CD4-positive, alpha-beta T cell (primary cell): Measurements from ENCODE around the gene TENT4A. TPM values are rescaled to one million over a fixed set of nuclear protein-coding genes. Genes with fewer than 3 reads are reported as not detected.
A peak's percentile ranks its signal among the peaks of the same experiment; 100 is the strongest.

ENCODE experiments used
- ATAC-seq: fragments of 200-7000 bp; cut with Tn5 transposase; one replicate; pipeline ENCODE4 v1.10.0; 2022; ENCODE audit warnings: mild to moderate bottlenecking; ENCODE audit not compliant: poor library complexity
- CTCF ChIA-PET: fragments of 350-600 bp; sonication (Branson Sonifier 250); formaldehyde crosslinking; loops from one replicate; lab custom pipeline; 2021; ENCODE audit warnings: antibody characterized with exemption, inconsistent platforms; lab: Charles Lee
- POLR2A ChIA-PET: fragments of 350-600 bp; sonication (Branson Sonifier 250); formaldehyde crosslinking; loops from one replicate; lab custom pipeline; 2021; ENCODE audit warnings: antibody characterized with exemption, inconsistent platforms; lab: Charles Lee
- DNase-seq, 14 experiments: peaks; one replicate each; pipeline ENCODE4 v3.0.0-alpha.2; 2013 to 2020; ENCODE audit warnings: mixed read lengths in 2 of 14
- H3K27ac ChIP-seq, 2 donors: one replicate each; pipeline versions ENCODE4 v1.5.1 to v1.7.0; 2013; ENCODE audit warnings: low read length in 2 of 2, low read depth in 1 of 2, mild to moderate bottlenecking in 1 of 2
- H3K27me3 ChIP-seq, 2 experiments: 1 replicate in 1 of 2; 2 replicates in 1 of 2; pipeline versions ENCODE4 v1.6.1 to v1.7.0; 2013; ENCODE audit warnings: low read length in 2 of 2, control low read depth in 1 of 2, mild to moderate bottlenecking in 1 of 2, moderate library complexity in 1 of 2; ENCODE audit not compliant: insufficient read depth in 2 of 2, control insufficient read depth in 1 of 2
- H3K36me3 ChIP-seq: one replicate; pipeline ENCODE4 v1.6.1; 2013; ENCODE audit warnings: low read length, control low read depth; ENCODE audit not compliant: insufficient read depth
- H3K4me1 ChIP-seq: one replicate; pipeline ENCODE4 v1.6.1; 2013; ENCODE audit warnings: low read length, control low read depth; ENCODE audit not compliant: insufficient read depth
- H3K4me3 ChIP-seq: one replicate; pipeline ENCODE4 v1.5.1; 2013; ENCODE audit warnings: mild to moderate bottlenecking, low read length, moderate library complexity
- H3K9me3 ChIP-seq, 2 experiments: 1 replicate in 1 of 2; 2 replicates in 1 of 2; pipeline versions ENCODE4 v1.6.1 to v1.7.0; 2013; ENCODE audit warnings: low read length in 2 of 2, mild to moderate bottlenecking in 2 of 2, control low read depth in 1 of 2, moderate library complexity in 1 of 2; ENCODE audit not compliant: control insufficient read depth in 1 of 2, insufficient read depth in 1 of 2
- H3K27ac Mint-ChIP-seq: one replicate; pipeline ENCODE4 v1.8.0; 2020; ENCODE audit warnings: mixed read lengths
- H3K27me3 Mint-ChIP-seq: one replicate; pipeline ENCODE4 v1.8.0; 2021; ENCODE audit warnings: mixed read lengths
- H3K36me3 Mint-ChIP-seq: one replicate; pipeline ENCODE4 v1.8.0; 2021; ENCODE audit warnings: low read depth, mixed read lengths
- H3K4me1 Mint-ChIP-seq: one replicate; pipeline ENCODE4 v1.8.0; 2021; ENCODE audit warnings: low read depth, mixed read lengths
- H3K4me3 Mint-ChIP-seq: one replicate; pipeline ENCODE4 v1.8.0; 2020; ENCODE audit warnings: mild to moderate bottlenecking, mixed read lengths
- H3K9me3 Mint-ChIP-seq: one replicate; pipeline ENCODE4 v1.8.0; 2020; ENCODE audit warnings: mixed read lengths
- intact Hi-C, 2 experiments: fragments of 100-400 bp; cut with DNase I in 1 of 2; cut with micrococcal nuclease in 1 of 2; formaldehyde crosslinking; loops; one replicate each; pipeline versions ENCODE4 v1.15.1 to v1.9.0; 2023 to 2025; cut with DNase I, micrococcal nuclease
- total RNA-seq, 174 experiments: library from RNA in 2 of 174; stranded (reverse) in 2 of 174; gene quantifications; one replicate each; pipeline ENCODE4 v1.2.3 and lab custom pipeline; 2021 to 2026
- TF ChIP-seq, protein P1 (sequence below): fragments of 200-600 bp; IDR thresholded peaks from one replicate; pipeline ENCODE4 v1.8.0; 2022; ENCODE audit warnings: antibody characterized with exemption, mild to moderate bottlenecking

The TENT4A gene
- total RNA-seq, 2 experiments from 2014 or later: 49.2 to 51.9 TPM

- Mint-ChIP-seq H3K27me3 (no peaks in the 10 kb centered on the region), H3K4me3 (peak overlapping the region; percentile 72), H3K4me1 (peaks cover 91% of the 10 kb centered on the region), H3K27ac (peak overlapping the region; percentile 78), H3K36me3 (peaks cover 44% of the 10 kb centered on the region), H3K9me3 (no peaks in the 10 kb centered on the region)
- TF ChIP-seq, protein P1, sequence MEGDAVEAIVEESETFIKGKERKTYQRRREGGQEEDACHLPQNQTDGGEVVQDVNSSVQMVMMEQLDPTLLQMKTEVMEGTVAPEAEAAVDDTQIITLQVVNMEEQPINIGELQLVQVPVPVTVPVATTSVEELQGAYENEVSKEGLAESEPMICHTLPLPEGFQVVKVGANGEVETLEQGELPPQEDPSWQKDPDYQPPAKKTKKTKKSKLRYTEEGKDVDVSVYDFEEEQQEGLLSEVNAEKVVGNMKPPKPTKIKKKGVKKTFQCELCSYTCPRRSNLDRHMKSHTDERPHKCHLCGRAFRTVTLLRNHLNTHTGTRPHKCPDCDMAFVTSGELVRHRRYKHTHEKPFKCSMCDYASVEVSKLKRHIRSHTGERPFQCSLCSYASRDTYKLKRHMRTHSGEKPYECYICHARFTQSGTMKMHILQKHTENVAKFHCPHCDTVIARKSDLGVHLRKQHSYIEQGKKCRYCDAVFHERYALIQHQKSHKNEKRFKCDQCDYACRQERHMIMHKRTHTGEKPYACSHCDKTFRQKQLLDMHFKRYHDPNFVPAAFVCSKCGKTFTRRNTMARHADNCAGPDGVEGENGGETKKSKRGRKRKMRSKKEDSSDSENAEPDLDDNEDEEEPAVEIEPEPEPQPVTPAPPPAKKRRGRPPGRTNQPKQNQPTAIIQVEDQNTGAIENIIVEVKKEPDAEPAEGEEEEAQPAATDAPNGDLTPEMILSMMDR: no peak
- intact Hi-C loops: loop anchor here in 1 of 2 experiments (2.0 kb wide), 1 partner anchor 15 kb away; no protein-coding TSS in a partner anchor
- H3K9me3 ChIP-seq: no peaks in the 10 kb centered on the region
- H3K36me3 ChIP-seq: peaks cover 12% of the 10 kb centered on the region
- H3K4me3 ChIP-seq: no peak overlapping the region
- H3K4me1 ChIP-seq: peaks cover 78% of the 10 kb centered on the region
- H3K27ac ChIP-seq: peak overlapping the region in 1 of 2 donors; percentile 6
- DNase-seq: peak; percentile 32 to 69 (median 44)
- peak; percentile 92 for ATAC-seq
- no peaks in the 10 kb centered on the region for H3K27me3 ChIP-seq
- CTCF ChIA-PET: interaction anchor here (1.0 to 2.6 kb wide), 2 partner anchors 10 to 16 kb away, joined by 3 to 8 read pairs; no protein-coding TSS in a partner anchor
- POLR2A ChIA-PET: interaction anchor here (0.9 to 2.1 kb wide), 5 partner anchors 9 to 97 kb away, joined by 3 to 12 read pairs (median 4); partner anchors contain the start of genes NSUN2, SRD5A1 and TENT4A
Measured at GRCh38 chr5:6729386-6730310, 16.4 kb downstream of the TENT4A start.

GRCh38 chr5:6730407-6730806, 17.2 kb downstream of the TENT4A start:
- no peak for ATAC-seq
- peaks cover 12% of the 10 kb centered on the region for H3K36me3 ChIP-seq
- Mint-ChIP-seq H3K27ac (peak overlapping the region; percentile 78), H3K4me3 (no peak overlapping the region), H3K9me3 (no peaks in the 10 kb centered on the region), H3K36me3 (peaks cover 50% of the 10 kb centered on the region), H3K27me3 (no peaks in the 10 kb centered on the region), H3K4me1 (peaks cover 94% of the 10 kb centered on the region)
- H3K9me3 ChIP-seq: no peaks in the 10 kb centered on the region
- POLR2A ChIA-PET: interaction anchor here (1.0 to 2.1 kb wide), 4 partner anchors 9 to 98 kb away, joined by 3 to 12 read pairs (median 6); partner anchors contain the start of genes NSUN2, SRD5A1 and TENT4A
- H3K27ac ChIP-seq: no peak overlapping the region
- CTCF ChIA-PET: interaction anchor here (0.7 kb wide), 1 partner anchor 1234 kb away, joined by 5 read pairs; no protein-coding TSS in a partner anchor
- H3K4me3 ChIP-seq: no peak overlapping the region
- H3K27me3 ChIP-seq: no peaks in the 10 kb centered on the region
- H3K4me1 ChIP-seq: peaks cover 72% of the 10 kb centered on the region
- intact Hi-C loops: no loop called here
- TF ChIP-seq, protein P1: no peak
- DNase-seq: no peak

DNA sequence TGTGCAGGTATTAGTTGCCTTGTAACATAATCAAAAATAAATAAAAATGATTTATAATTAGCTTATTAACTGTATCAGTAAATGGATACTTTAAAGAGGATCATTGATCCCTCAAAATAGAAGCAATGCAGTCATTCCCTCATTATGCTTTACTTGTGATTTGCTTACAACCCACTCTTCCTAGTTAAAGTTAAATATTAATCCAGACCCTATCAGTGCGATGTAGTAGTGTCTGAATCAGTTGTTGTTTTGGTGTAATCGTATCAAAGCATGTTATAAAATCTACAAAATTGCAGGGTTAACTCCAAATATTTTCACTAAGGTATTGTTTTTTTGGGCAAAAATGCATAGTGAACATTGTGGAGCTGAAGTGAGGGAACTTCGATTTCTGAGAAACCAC, 17.6 kb downstream of the TENT4A start:
- no peaks in the 10 kb centered on the region for H3K9me3 ChIP-seq
- ATAC-seq (no peak), DNase-seq (no peak)
- H3K4me1 ChIP-seq: peaks cover 69% of the 10 kb centered on the region
- POLR2A ChIA-PET: interaction anchor here (1.0 kb wide), 1 partner anchor 10 kb away, joined by 3 read pairs; no protein-coding TSS in a partner anchor
- TF ChIP-seq, protein P1: no peak
- no peak overlapping the region for H3K27ac ChIP-seq
- Mint-ChIP-seq H3K27me3 (no peaks in the 10 kb centered on the region), H3K9me3 (no peaks in the 10 kb centered on the region), H3K27ac (peak overlapping the region; percentile 71), H3K4me1 (peaks cover 92% of the 10 kb centered on the region), H3K4me3 (no peak overlapping the region), H3K36me3 (peaks cover 48% of the 10 kb centered on the region)
- no peaks in the 10 kb centered on the region for H3K27me3 ChIP-seq
- H3K4me3 ChIP-seq: no peak overlapping the region
- H3K36me3 ChIP-seq: peaks cover 12% of the 10 kb centered on the region
- intact Hi-C loops: no loop called here
- CTCF ChIA-PET: interaction anchor here (0.7 kb wide), 1 partner anchor 1234 kb away, joined by 5 read pairs; no protein-coding TSS in a partner anchor
